Psoas muscle (tissue), 8 donors: ENCODE measurements around the gene MYO15B. TPM values are rescaled to one million over a fixed set of nuclear protein-coding genes. Genes with fewer than 3 reads are reported as not detected.

ENCODE experiments used
- ATAC-seq, 4 donors: fragments of 200-7000 bp; cut with Tn5 transposase; one replicate each; pipeline ENCODE4 v1.9.1; 2020; ENCODE audit warnings: moderate library complexity in 3 of 4, mild to moderate bottlenecking in 2 of 4
- DNase-seq, 2 donors: peaks; one replicate each; pipeline ENCODE4 v3.0.0-alpha.2; 2020
- H3K27ac ChIP-seq: fragments of 200-600 bp; one replicate; pipeline ENCODE4 v1.8.0; 2022
- H3K27me3 ChIP-seq, 3 donors: fragments of 200-600 bp in 1 of 3; one replicate each; pipeline versions ENCODE4 v1.6.1 to v1.8.0; 2013 to 2022; ENCODE audit warnings: low read length in 2 of 3, mild to moderate bottlenecking in 2 of 3, moderate library complexity in 1 of 3; ENCODE audit not compliant: insufficient read depth in 3 of 3
- H3K36me3 ChIP-seq, 2 donors: fragments of 200-600 bp in 1 of 2; one replicate each; pipeline versions ENCODE4 v1.6.1 to v1.8.0; 2013 to 2022; ENCODE audit warnings: low read depth in 1 of 2, mild to moderate bottlenecking in 1 of 2, moderate library complexity in 1 of 2; ENCODE audit not compliant: insufficient read depth in 1 of 2
- H3K4me1 ChIP-seq: fragments of 200-600 bp; one replicate; pipeline ENCODE4 v1.8.0; 2022
- H3K4me3 ChIP-seq: fragments of 200-600 bp; one replicate; pipeline ENCODE4 v1.8.0; 2022; ENCODE audit warnings: mild to moderate bottlenecking
- H3K9me3 ChIP-seq: fragments of 200-600 bp; one replicate; pipeline ENCODE4 v1.8.0; 2022
- CTCF ChIP-seq: fragments of 200-600 bp; IDR thresholded peaks from one replicate; pipeline ENCODE4 v1.8.0; 2022; ENCODE audit warnings: antibody characterized with exemption
- WGBS, 3 donors: extraction: QIAGEN DNeasy Blood & Tissue Kit; methylation state at CpG; one replicate each; pipeline versions ENCODE4 v1.1.6 to v1.1.7; 2013; 5-methylcytosine and 5-hydroxymethylcytosine counted together
- intact Hi-C, 2 donors: fragments of 100-400 bp; cut with DNase I; formaldehyde crosslinking; loops; one replicate each; pipeline versions ENCODE4 v1.11.0 to v1.14.2; 2022
- polyA plus RNA-seq, 3 donors: library from polyadenylated mRNA; stranded (reverse); fragments of 200-250 nt; gene quantifications; one replicate each; pipeline ENCODE4 v1.2.3, GENCODE V29; 2013
- total RNA-seq, 4 donors: library from RNA; stranded (reverse); fragmentation: NEBNext Ultra II Directional in 2 of 4; extraction: Animal tissue kit (Norgen Biotek cat#: 25700) in 2 of 4; gene quantifications; one replicate each; pipeline versions ENCODE4 v1.2.1 to v1.2.4, GENCODE V29; 2021 to 2023
- donor health status: healthy with polysubstance abuse.
- donor health status: DM: no; HTN: no; CAD: no; lungs with moderate emphysema.
- donor health status: Bipolar disorder and iron deficiency.
- donor health status: healthy.
- donor health status: DM: yes; HTN: yes; CAD: no.
- donor health status: DM: no; HTN: no; CAD: no.
- donor health status: DM: no; HTN: no; CAD: no.
- donor health status: DM: yes; HTN: yes; CAD: no.

Gene MYO15B
- total and polyA plus RNA-seq, 7 donors, result 5.2 to 28.2 (median 16.7) TPM

- intact Hi-C loops, result no loop called here
- DNase-seq (no peak), ATAC-seq (no peak)
- WGBS, 3 donors, result 89 to 93% (median 91%) methylated on average over 10 of the region's 10 CpGs
- Histone ChIP-seq H3K36me3 (peaks cover 2 to 63% of the 10 kb centered on the region in 2 donors), H3K27ac (no peak overlapping the region), H3K4me3 (no peak overlapping the region), H3K27me3 (no peaks in the 10 kb centered on the region), H3K4me1 (peaks cover 7% of the 10 kb centered on the region), H3K9me3 (no peaks in the 10 kb centered on the region)
- TF ChIP-seq CTCF, result no peak
These were observed 39.5 kb downstream of the MYO15B start for GRCh38 chr17:75627094-75627493.

GRCh38 chr17:75628425-75628824 lies 40.8 kb downstream of the MYO15B start:
- ATAC-seq (no peak), DNase-seq (no peak)
- 87 to 91% (median 88%) methylated on average over 6 of the region's 6 CpGs for WGBS, 3 donors
- intact Hi-C loops, result no loop called here
- H3K4me3 ChIP-seq, result no peak overlapping the region
- peaks cover 14% of the 10 kb centered on the region for H3K4me1 ChIP-seq
- no peak for TF ChIP-seq CTCF
- no peak overlapping the region for H3K27ac ChIP-seq
- no peaks in the 10 kb centered on the region for H3K9me3 ChIP-seq
- no peaks in the 10 kb centered on the region for H3K27me3 ChIP-seq
- peaks cover 2 to 63% of the 10 kb centered on the region in 2 donors for H3K36me3 ChIP-seq

GRCh38 chr17:75629157-75629556 lies 41.6 kb downstream of the MYO15B start:
- intact Hi-C loops, result no loop called here
- Histone ChIP-seq H3K27ac (no peak overlapping the region), H3K4me1 (peaks cover 19% of the 10 kb centered on the region), H3K27me3 (no peaks in the 10 kb centered on the region), H3K9me3 (no peaks in the 10 kb centered on the region), H3K36me3 (peaks cover 2 to 63% of the 10 kb centered on the region in 2 donors), H3K4me3 (no peak overlapping the region)
- no peak for ATAC-seq
- no peak for DNase-seq
- no peak for TF ChIP-seq CTCF
- 79 to 88% (median 81%) methylated on average over 14 of the region's 14 CpGs for WGBS, 3 donors

GRCh38 chr17:75630071-75630917 lies 42.7 kb downstream of the MYO15B start:
- H3K9me3 ChIP-seq, result no peaks in the 10 kb centered on the region
- peaks cover 30% of the 10 kb centered on the region for H3K4me1 ChIP-seq
- H3K27ac ChIP-seq, result no peak overlapping the region
- no peak overlapping the region for H3K4me3 ChIP-seq
- WGBS, 3 donors, result 85 to 91% (median 89%) methylated on average over 25 to 26 of the region's 26 CpGs
- H3K27me3 ChIP-seq, result no peaks in the 10 kb centered on the region
- H3K36me3 ChIP-seq, result peaks cover 2 to 52% of the 10 kb centered on the region in 2 donors
- intact Hi-C loops, result loop anchor here in 1 of 2 donors (5.0 kb wide), 2 partner anchors 47 to 203 kb away; no protein-coding TSS in a partner anchor
- TF ChIP-seq CTCF, result no peak
- DNase-seq (no peak), ATAC-seq (no peak)
